Upper lobe of left lung (tissue), 4 donors: ENCODE measurements around the gene HOXA2.

ENCODE experiments used
- CTCF ChIP-seq, 6 experiments: fragments of 450-650 bp in 4 of 6; fragments of 200-600 bp in 2 of 6; sonication (generic) in 2 of 6; IDR thresholded peaks; one replicate each; pipeline ENCODE4 v1.5.1; 2016 to 2019; ENCODE audit warnings: antibody characterized with exemption in 6 of 6
- EP300 ChIP-seq, 4 donors: sonication (generic); formaldehyde crosslinking; IDR thresholded peaks; one replicate each; pipeline ENCODE4 v1.5.1; 2017; ENCODE audit warnings: antibody characterized with exemption in 4 of 4, control low read depth in 2 of 4
- POLR2A ChIP-seq, 4 donors: fragments of 450-650 bp; IDR thresholded peaks; one replicate each; pipeline ENCODE4 v1.5.1; 2016 to 2017; ENCODE audit warnings: antibody characterized with exemption in 4 of 4, mild to moderate bottlenecking in 2 of 4
- POLR2AphosphoS5 ChIP-seq, 2 donors: sonication (generic); formaldehyde crosslinking; IDR thresholded peaks; one replicate each; pipeline ENCODE4 v1.5.1; 2017; ENCODE audit warnings: antibody characterized with exemption in 2 of 2

- TF ChIP-seq CTCF (IDR thresholded peaks at IDR 0.05): no peak
- TF ChIP-seq EP300 (IDR thresholded peaks at IDR 0.05): no peak
- TF ChIP-seq POLR2A (IDR thresholded peaks at IDR 0.05): peak in 1 of 4 donors; percentile 9
- peak in 1 of 2 donors; percentile 10 for TF ChIP-seq POLR2AphosphoS5 (IDR thresholded peaks at IDR 0.05)
Observed at GRCh38 chr7:27124096-27124901, 21.8 kb upstream of the HOXA2 start.
